Measurements from ENCODE around the gene PRPSAP2. TPM values are rescaled to one million over a fixed set of nuclear protein-coding genes. Genes with fewer than 3 reads are reported as not detected.
"Not testable (repeated sequence)": the region's sequence is repeated elsewhere in the genome, so short reads cannot be mapped to it uniquely, and the experiment has no call there.

The PRPSAP2 gene
- total RNA-seq, 6 experiments from 2014 or later: 20.4 to 27.2 (median 23.1) TPM

DNA sequence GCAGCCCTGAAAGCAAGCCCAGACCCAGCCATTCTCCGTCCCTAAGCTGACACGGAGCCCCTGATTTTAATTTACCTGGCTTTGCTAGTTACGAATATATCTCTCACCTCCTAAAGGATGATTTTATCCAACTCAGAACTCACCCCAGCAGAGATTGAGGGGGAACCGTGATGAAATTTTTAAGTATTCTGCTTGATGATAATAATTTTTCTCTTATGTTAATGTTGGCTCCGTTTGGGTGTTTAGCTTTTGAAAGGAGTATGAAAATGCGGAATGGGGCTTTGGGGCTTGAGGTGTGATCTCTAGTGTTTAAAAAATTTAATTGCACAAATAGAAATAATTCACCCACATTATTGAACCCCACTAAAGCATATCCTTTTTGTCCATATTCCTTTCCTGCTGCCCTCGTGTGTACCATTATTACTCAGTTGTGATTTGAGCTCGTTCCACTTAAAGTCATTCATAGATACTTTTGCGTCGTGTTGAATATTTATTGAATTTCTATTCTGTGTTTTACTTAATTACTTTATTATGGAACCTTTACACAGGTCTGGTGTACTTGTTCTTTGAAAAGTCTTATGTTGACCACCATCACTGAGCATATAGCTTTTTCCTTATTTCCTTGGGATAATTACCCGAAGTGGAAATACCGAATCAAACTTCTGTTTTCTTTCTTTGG, 775 bp downstream of the PRPSAP2 start:
- peak overlapping the region; percentile 93 for H3K4me3 Mint-ChIP-seq
- TF ChIP-seq, protein P1, sequence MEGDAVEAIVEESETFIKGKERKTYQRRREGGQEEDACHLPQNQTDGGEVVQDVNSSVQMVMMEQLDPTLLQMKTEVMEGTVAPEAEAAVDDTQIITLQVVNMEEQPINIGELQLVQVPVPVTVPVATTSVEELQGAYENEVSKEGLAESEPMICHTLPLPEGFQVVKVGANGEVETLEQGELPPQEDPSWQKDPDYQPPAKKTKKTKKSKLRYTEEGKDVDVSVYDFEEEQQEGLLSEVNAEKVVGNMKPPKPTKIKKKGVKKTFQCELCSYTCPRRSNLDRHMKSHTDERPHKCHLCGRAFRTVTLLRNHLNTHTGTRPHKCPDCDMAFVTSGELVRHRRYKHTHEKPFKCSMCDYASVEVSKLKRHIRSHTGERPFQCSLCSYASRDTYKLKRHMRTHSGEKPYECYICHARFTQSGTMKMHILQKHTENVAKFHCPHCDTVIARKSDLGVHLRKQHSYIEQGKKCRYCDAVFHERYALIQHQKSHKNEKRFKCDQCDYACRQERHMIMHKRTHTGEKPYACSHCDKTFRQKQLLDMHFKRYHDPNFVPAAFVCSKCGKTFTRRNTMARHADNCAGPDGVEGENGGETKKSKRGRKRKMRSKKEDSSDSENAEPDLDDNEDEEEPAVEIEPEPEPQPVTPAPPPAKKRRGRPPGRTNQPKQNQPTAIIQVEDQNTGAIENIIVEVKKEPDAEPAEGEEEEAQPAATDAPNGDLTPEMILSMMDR (IDR thresholded peaks at IDR 0.05): no peak
- no peaks in the 10 kb centered on the region for H3K9me3 Mint-ChIP-seq
- peaks cover 8% of the 10 kb centered on the region; the same call in 1 of the 2 replicates for H3K36me3 Mint-ChIP-seq (ENCODE audit: low read depth)
- DNase-seq: no peak
- H3K4me1 Mint-ChIP-seq (ENCODE audit: low read depth): peaks cover 39% of the 10 kb centered on the region
- H3K27me3 Mint-ChIP-seq (ENCODE audit: insufficient read depth): no peaks in the 10 kb centered on the region; the same call in 1 of the 2 replicates
- peak overlapping the region; percentile 73 for H3K27ac Mint-ChIP-seq

DNA sequence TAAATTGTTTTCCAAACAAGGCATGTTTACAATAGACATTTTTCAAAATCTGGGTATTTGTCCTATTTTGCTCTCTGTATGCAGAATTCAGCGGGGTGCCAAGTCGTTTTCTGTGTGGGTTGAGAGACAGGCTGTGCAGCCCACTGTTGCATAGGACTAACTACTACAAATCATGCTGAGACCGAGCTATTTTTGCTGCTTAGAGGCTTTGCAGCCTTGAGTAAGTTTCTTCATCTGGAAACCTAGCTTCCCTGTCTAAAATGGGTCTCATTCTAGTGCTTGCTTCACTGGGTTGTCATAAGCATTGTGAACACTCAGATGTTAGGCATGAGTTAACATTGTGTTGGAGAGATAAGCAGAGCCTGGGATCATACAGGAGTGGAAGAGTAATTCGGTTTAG, 1.3 kb downstream of the PRPSAP2 start:
- DNase-seq: peak; percentile 35

DNA sequence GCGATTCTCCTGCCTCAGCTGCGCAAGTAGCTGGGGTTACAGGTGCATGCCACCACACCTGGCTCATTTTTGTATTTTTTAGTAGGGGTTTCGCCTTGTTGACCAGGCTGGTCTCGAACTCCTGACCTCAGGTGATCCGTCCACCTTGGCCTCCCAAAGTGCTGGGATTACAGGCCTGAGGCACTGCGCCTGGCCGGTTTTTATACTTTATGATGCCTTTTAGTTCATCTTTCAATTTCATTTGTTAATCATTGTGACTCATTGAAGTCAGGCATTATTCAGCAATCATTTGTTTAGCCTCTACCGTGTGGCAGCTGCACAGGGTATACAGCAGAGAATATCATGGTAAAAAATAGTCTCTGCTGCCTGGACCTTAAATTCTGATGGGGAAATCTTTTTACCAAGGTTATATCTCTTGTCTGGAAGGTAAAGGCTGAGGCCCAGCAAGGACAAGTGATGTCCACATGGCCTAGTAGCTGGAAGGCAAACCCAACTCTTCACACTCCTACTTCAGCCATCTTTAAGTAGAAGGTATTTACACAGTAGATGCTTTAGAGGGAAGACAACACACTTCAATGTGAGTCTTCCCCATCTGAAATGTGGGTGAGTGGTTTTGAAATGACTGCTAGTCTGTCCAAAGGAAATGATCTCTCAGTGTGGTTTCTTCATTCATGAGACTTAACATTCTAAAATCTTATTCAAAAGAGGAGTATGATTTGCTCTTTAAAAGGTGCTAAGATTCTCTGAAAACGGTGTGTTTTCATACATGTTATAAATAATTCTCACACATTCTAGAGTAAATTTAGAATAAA, 2.4 kb downstream of the PRPSAP2 start:
- H3K27me3 Mint-ChIP-seq (ENCODE audit: insufficient read depth): no peaks in the 10 kb centered on the region; the same call in 1 of the 2 replicates
- TF ChIP-seq, protein P1 (IDR thresholded peaks at IDR 0.05): no peak

More for the DNA sequence above, 1.3 kb downstream of the PRPSAP2 start:
- H3K27ac Mint-ChIP-seq: peak overlapping the region; percentile 73
- H3K4me1 Mint-ChIP-seq (ENCODE audit: low read depth): peaks cover 39% of the 10 kb centered on the region
- no peaks in the 10 kb centered on the region for H3K9me3 Mint-ChIP-seq
- H3K36me3 Mint-ChIP-seq (ENCODE audit: low read depth): peaks cover 8% of the 10 kb centered on the region; the same call in 1 of the 2 replicates
- H3K4me3 Mint-ChIP-seq: peak overlapping the region; percentile 93
- no peaks in the 10 kb centered on the region; the same call in 1 of the 2 replicates for H3K27me3 Mint-ChIP-seq (ENCODE audit: insufficient read depth)
- TF ChIP-seq, protein P1 (IDR thresholded peaks at IDR 0.05): no peak

DNA sequence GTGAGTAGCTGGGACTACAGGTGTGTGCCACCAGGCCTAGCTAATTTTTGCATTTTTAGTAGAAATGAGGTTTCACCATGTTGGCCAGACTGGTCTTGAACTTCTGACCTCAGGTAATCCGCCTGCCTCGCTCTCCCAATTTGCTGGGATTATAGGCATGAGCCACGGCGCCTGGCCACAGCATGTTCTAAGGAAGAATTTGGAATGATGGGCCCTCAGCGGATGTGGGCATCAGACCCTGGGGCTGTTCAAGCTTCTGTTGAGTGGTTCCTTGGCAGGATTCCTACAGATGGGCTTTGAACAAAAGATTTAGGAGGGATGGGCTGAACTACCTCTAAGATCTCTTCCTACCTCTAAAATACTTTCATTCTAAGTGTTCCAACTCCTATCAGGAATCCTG, 4.1 kb downstream of the PRPSAP2 start:
- H3K36me3 Mint-ChIP-seq (ENCODE audit: low read depth): peaks cover 9% of the 10 kb centered on the region; the same call in 1 of the 2 replicates
- TF ChIP-seq, protein P1 (IDR thresholded peaks at IDR 0.05): no peak
- no peaks in the 10 kb centered on the region for H3K27me3 Mint-ChIP-seq (ENCODE audit: insufficient read depth)
- DNase-seq: no peak
- H3K9me3 Mint-ChIP-seq: no peaks in the 10 kb centered on the region
- no peak overlapping the region for H3K27ac Mint-ChIP-seq
- H3K4me1 Mint-ChIP-seq (ENCODE audit: low read depth): peaks cover 27% of the 10 kb centered on the region
- H3K4me3 Mint-ChIP-seq: no peak overlapping the region

More for the DNA sequence above, 2.4 kb downstream of the PRPSAP2 start:
- DNase-seq: no peak
- peaks cover 31% of the 10 kb centered on the region for H3K4me1 Mint-ChIP-seq (ENCODE audit: low read depth)
- H3K27ac Mint-ChIP-seq: peak overlapping the region; percentile 72
- peaks cover 8% of the 10 kb centered on the region; the same call in 1 of the 2 replicates for H3K36me3 Mint-ChIP-seq (ENCODE audit: low read depth)
- peak overlapping the region; percentile 68 for H3K4me3 Mint-ChIP-seq
- no peaks in the 10 kb centered on the region for H3K9me3 Mint-ChIP-seq

DNA sequence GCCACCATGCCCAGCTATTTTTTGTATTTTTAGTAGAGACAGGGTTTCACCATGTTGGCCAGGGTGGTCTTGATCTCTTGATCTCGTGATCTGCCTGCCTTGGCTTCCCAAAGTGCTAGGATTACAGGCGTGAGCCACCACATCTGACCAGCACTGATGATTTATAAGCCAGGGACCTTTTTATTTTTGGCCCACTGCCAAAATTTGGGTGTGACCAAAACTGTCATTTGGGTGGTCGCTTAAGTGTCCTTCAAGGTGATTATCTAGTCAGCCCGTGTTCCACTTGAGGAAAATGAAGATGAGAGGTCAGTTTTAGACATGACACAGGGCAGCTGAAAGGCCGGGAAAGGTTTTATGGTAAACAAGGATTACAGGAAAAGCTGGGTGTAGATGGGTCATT, 7.1 kb downstream of the PRPSAP2 start:
- Mint-ChIP-seq H3K36me3 (ENCODE audit: low read depth) (peaks cover 17% of the 10 kb centered on the region; the same call in 1 of the 2 replicates), H3K4me1 (ENCODE audit: low read depth) (peaks cover 14% of the 10 kb centered on the region)
- H3K4me3 Mint-ChIP-seq; H3K9me3 Mint-ChIP-seq; H3K27ac Mint-ChIP-seq; H3K27me3 Mint-ChIP-seq (ENCODE audit: insufficient read depth); DNase-seq: not testable (repeated sequence)
